B cell (primary cell): ENCODE results near the gene KIF13A.
"Not testable (repeated sequence)": the region's sequence is repeated elsewhere in the genome, so short reads cannot be mapped to it uniquely, and the experiment has no call there.

Experiments
- CTCF ChIP-seq: fragments of 200-600 bp; IDR thresholded peaks from one replicate; pipeline ENCODE4 v1.8.0; 2022; ENCODE audit warnings: antibody characterized with exemption, mild to moderate bottlenecking
- EZH2 ChIP-seq: IDR thresholded peaks from 2 replicates; pipeline ENCODE4 v1.6.1; 2012; ENCODE audit warnings: borderline replicate concordance, low read depth, mild to moderate bottlenecking, moderate library complexity, low read length; ENCODE audit not compliant: insufficient read depth, poor library complexity, severe bottlenecking

GRCh38 chr6:17844967-17845366, 142.5 kb downstream of the KIF13A start:
- TF ChIP-seq CTCF, EZH2: not testable (repeated sequence)
